IPS DF 6.9 (cell line): Measurements from ENCODE around the gene MYH11.

Experiments
- DNase-seq: peaks from one replicate; pipeline ENCODE4 v3.0.0-alpha.2; 2013; ENCODE audit warnings: low read depth, low spot score
- H3K27ac ChIP-seq: one replicate; pipeline ENCODE4 v1.5.1; 2013; ENCODE audit warnings: low read length, control low read depth
- H3K27me3 ChIP-seq: 2 replicates; pipeline ENCODE4 v1.6.1; 2013; ENCODE audit warnings: mild to moderate bottlenecking, low read length; ENCODE audit not compliant: control insufficient read depth, insufficient read depth
- H3K36me3 ChIP-seq: 2 replicates; pipeline ENCODE4 v1.6.1; 2013; ENCODE audit warnings: low read length; ENCODE audit not compliant: control insufficient read depth, insufficient read depth
- H3K4me1 ChIP-seq: 2 replicates; pipeline ENCODE4 v1.6.1; 2013; ENCODE audit warnings: low read length; ENCODE audit not compliant: control insufficient read depth, insufficient read depth
- H3K4me3 ChIP-seq: 2 replicates; pipeline ENCODE4 v1.5.1; 2013; ENCODE audit warnings: mild to moderate bottlenecking, low read length
- H3K9me3 ChIP-seq: 2 replicates; pipeline ENCODE4 v1.6.1; 2013; ENCODE audit warnings: low read length, inconsistent platforms; ENCODE audit not compliant: control insufficient read depth, insufficient read depth
- WGBS: extraction: QIAGEN DNeasy Blood & Tissue Kit; methylation state at CpG from one replicate; pipeline ENCODE4 v1.1.7; 2013; ENCODE audit warnings: mixed read lengths, missing lambda C conversion rate; ENCODE audit not compliant: insufficient read length, insufficient coverage; 5-methylcytosine and 5-hydroxymethylcytosine counted together

The MYH11 gene

DNA sequence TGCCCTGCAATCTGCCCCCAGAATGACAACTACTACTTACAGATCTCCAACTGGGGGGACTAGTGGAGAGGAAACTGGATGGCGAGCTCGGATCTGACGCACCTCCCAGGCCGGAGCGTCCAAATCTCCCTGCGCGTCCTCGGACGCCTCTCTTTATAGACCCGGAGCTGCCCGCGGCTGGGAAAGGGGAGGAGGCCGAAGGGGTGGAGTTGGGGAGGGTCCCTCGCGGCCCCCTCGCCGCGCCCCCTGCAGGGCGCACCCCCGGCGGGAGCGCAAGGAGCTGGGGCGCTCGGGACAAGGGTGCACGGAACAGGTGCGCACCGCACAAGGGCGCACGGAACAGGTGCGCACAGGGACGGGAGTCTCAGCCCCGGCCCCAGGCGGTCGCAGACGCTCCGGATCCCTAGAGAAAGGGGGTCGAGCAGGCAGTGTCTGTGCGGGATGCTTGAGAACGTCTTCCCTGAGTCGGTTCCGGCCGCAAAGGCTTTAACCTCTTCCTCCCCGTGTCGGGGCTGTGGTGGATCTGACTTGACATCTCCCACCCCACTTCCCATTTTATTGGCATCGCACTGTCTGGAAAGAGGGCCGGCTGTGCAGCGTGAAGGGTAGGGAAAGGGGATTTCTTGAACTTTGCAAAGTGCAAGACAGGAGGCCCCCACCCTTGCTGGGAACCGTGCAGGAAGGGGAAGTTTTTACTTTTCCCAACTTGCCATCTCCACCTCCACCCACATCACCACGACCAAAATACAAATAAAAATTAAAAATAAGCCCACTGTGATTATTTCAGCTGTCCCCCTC, at the start of gene MYH11:
TSS of gene MYH11 (minus strand) at position 128 of the 798 bp plus-strand sequence. CDS start 18,776 bp downstream, outside the sequence.
- no peak for DNase-seq
- H3K4me1 ChIP-seq = no peaks in the 10 kb centered on the region
- H3K27ac ChIP-seq = no peak within 1 kb of the TSS

DNA sequence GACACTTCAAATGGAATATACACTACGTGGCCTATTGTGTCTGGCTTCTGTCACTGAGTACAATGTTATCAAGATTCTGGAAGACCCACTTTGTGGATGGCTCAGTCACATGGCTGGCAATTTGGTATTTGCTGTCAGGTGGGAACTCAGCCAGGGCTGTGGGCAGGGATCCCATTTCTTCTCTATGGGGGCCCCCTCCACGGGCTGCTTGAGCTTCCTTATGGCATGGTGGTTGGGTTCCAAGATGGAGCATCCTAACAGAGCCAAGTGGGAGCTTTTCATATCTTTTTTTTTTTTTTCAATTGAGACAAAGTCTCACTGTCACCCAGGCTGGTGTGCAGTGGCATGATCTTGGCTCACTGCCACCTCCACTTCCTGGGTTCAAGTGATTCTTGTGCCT, 49.6 kb upstream of the MYH11 start:
- Histone ChIP-seq H3K4me1 (no peaks in the 10 kb centered on the region), H3K36me3 (no peaks in the 10 kb centered on the region), H3K9me3 (no peaks in the 10 kb centered on the region), H3K27ac (no peak overlapping the region), H3K4me3 (no peak overlapping the region), H3K27me3 (peaks cover 1% of the 10 kb centered on the region; the same call in 1 of the 2 replicates)
- DNase-seq = no peak
- no CpG with 5 or more reads among the region's 2 CpGs for WGBS

More for the DNA sequence above, at the start of gene MYH11:
- no CpG with 5 or more reads among the region's 49 CpGs for WGBS
- no peaks in the 10 kb centered on the region for H3K36me3 ChIP-seq
- H3K9me3 ChIP-seq = no peaks in the 10 kb centered on the region
- H3K4me3 ChIP-seq = peak within 1 kb of the TSS; percentile 54; the same call in 1 of the 2 replicates
- peaks cover 22% of the 10 kb centered on the region; the same call in 1 of the 2 replicates for H3K27me3 ChIP-seq

DNA sequence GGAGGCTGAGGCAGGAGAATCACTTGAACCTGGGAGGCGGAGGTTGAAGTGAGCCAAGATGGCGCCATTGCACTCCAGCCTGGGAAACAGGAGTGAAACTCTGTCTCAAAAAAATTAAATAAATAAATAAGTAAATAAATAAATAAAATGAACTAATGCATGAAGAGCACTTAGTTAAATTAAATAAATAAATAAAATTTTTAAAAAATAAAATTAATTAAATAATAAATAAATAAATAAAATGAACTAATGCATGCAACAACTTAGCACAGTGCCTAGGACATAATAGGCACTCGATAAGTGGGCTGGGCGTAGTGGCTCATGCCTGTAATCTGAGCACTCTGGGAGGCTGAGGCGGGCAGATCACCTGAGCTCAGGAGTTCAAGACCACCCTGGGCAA, 47.1 kb upstream of the MYH11 start:
- WGBS = no CpG with 5 or more reads among the region's 5 CpGs
- H3K4me3 ChIP-seq = no peak overlapping the region
- no peaks in the 10 kb centered on the region for H3K36me3 ChIP-seq
- no peaks in the 10 kb centered on the region for H3K4me1 ChIP-seq
- no peak overlapping the region for H3K27ac ChIP-seq
- no peaks in the 10 kb centered on the region for H3K9me3 ChIP-seq
- DNase-seq = no peak
- H3K27me3 ChIP-seq = no peaks in the 10 kb centered on the region

DNA sequence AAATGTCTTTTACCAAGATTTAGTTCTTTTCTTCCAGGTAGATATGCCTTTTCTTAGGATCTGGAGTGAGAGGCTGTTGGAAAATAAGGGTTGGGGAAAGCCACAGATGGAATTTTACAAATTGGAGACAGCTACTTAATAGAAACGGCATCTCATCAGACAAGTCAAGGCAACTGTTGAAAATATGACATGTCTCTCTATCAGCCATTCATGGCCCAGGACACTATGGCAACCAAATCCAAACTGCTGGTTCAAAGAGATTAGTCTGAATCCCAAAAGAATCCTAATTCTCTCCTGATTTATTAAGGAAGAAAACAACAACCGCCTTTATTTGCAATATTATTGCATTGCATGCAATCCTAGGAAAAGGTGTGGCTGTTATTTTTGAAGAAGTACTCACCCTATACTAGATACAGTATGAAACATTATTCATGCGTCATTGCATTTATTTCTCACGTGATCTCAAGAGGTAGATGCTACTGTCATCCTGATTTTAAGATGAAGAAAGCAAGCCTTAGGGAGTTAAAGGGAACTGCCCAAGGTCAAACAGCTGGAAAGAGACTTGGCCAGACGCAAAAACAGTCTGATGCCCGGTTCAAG, 44.2 kb upstream of the MYH11 start:
- Histone ChIP-seq H3K4me1 (no peaks in the 10 kb centered on the region), H3K27me3 (no peaks in the 10 kb centered on the region), H3K9me3 (no peaks in the 10 kb centered on the region), H3K4me3 (no peak overlapping the region), H3K27ac (no peak overlapping the region), H3K36me3 (no peaks in the 10 kb centered on the region)
- no peak for DNase-seq
- no CpG with 5 or more reads among the region's 6 CpGs for WGBS

DNA sequence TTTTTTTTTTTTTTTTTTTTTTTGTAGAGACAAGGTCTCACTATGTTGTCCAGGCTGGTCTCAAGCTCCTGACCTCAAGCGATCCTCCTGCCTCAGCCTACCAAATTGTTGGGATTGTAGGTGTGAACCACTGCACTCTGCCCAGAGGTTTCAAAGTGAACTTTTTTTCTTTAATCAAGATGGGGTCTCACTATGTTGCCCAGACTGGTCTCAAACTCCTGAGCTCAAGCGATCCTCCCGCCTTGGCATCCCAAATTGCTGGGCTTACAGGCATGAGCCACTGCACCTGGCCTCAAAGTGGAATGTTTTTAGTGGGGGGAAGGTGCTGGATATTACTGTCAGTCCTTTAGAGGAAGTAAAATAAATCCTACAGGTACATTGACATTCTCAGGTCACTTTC, 43.5 kb upstream of the MYH11 start:
- Histone ChIP-seq H3K27me3 (no peaks in the 10 kb centered on the region), H3K4me3 (no peak overlapping the region), H3K4me1 (no peaks in the 10 kb centered on the region), H3K9me3 (no peaks in the 10 kb centered on the region), H3K27ac (no peak overlapping the region), H3K36me3 (no peaks in the 10 kb centered on the region)
- no CpG with 5 or more reads among the region's 3 CpGs for whole genome bisulfite sequencing
- DNase-seq = no peak

DNA sequence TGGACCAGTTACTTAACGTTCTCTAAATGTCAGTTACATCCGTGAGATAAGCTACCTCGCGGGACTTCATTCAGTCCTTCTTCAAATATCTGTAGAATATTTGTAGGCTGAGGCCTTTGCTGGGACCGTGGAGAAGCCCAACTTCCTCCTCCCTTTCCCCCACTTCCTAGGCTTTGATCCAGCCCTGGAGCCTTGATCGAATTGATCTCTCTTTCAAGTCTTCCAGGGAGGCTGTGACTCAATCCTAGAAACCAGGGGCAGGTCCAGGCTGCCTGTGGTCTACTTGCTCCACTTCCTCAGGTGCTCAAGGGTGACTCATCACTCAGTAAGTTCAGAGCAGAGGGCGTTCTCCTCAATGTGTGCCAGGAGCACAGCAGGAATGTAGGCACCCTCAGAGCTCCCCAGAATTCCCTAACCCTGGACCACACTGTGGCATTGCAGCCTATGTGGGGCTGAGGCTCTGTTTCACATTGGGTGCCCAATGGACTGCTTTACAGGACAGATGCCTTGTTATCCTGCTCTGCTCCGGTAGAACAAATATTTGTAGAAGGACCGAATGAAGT, 42.8 kb upstream of the MYH11 start:
- DNase-seq = no peak
- H3K27ac ChIP-seq = no peak overlapping the region
- no CpG with 5 or more reads among the region's 9 CpGs for WGBS
- no peaks in the 10 kb centered on the region for H3K27me3 ChIP-seq
- no peaks in the 10 kb centered on the region for H3K36me3 ChIP-seq
- H3K9me3 ChIP-seq = no peaks in the 10 kb centered on the region
- H3K4me3 ChIP-seq = no peak overlapping the region
- H3K4me1 ChIP-seq = no peaks in the 10 kb centered on the region

DNA sequence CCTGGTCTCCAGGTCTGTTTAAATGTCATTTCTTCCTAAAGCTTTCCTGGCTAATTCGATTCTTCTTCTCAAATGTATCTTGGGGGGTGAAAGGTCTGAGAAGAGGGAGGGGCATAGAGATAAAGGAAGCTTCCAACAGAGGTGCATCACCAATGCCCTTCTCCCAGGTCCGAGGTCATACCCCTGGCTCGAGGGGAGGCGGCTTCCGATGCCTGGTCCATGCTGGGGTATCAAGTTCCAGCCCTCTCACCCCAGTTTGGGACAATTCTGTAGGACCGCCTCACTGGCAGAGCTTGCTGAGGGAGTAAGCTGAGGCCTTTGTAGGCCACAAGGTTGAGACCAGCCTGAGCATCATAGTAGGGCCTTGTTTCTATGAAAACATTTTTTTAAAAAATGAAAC, 41.8 kb upstream of the MYH11 start:
- Histone ChIP-seq H3K36me3 (no peaks in the 10 kb centered on the region), H3K9me3 (no peaks in the 10 kb centered on the region), H3K27ac (no peak overlapping the region), H3K4me1 (no peaks in the 10 kb centered on the region), H3K27me3 (no peaks in the 10 kb centered on the region), H3K4me3 (no peak overlapping the region)
- no CpG with 5 or more reads among the region's 6 CpGs for WGBS
- no peak for DNase-seq

DNA sequence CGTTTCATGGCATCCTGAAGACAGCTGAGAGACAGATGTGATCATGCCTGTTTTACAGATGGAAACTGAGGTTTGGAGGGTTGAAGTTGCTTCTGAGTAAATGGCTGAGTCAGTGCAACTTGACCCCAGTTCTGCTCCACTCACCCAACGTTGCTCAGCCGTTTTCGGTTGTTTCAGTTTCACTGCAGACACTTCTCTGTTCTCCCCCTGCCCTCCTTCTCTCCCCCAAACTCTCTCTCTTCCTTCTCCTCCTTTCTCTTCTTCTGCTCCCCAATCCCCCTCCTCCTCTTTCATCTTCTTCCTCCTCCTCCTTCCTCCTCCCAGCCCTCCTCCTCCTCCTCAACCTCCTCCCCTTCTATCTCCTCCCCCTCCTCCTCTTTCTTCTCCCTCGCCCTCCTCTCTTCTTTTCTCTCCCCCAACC, 41.0 kb upstream of the MYH11 start:
- Histone ChIP-seq H3K4me1 (no peaks in the 10 kb centered on the region), H3K27me3 (no peaks in the 10 kb centered on the region), H3K4me3 (no peak overlapping the region), H3K36me3 (no peaks in the 10 kb centered on the region), H3K9me3 (no peaks in the 10 kb centered on the region), H3K27ac (no peak overlapping the region)
- 100% methylated on average over 1 of the region's 5 CpGs for WGBS
- DNase-seq = no peak

DNA sequence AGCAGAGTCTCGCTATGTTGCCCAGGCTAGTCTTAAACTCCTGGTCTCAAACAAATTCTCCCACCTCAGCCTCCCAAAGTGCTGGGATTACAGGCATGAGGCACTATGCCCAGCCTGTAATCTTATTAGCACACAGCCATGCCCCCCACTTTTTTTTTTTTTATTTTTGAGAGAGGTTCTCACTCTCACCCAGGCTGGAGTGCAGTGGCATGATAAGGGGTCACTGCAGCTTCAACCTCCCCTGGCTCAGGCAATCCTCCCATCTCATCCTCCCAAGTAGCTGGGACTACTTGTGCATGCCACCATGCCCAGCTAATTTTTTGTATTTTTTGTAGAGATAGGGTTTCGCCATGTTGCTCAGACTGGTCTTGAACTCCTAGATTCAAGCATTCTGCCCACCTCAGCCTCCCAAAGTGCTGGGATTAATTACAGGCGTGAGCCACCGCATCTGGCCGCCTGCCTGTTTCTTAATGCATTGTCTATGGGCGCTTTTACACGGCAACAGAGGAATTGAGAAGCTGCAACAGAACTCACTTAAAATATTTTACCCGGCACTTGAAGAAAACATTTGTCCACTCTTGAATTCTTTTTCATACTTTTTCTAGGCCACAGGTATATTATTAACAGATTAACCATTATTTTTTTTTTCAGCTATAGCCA, 40.4 kb upstream of the MYH11 start:
- Histone ChIP-seq H3K27me3 (no peaks in the 10 kb centered on the region), H3K4me3 (no peak overlapping the region), H3K36me3 (no peaks in the 10 kb centered on the region), H3K4me1 (no peaks in the 10 kb centered on the region), H3K9me3 (no peaks in the 10 kb centered on the region), H3K27ac (no peak overlapping the region)
- no peak for DNase-seq
- WGBS = no CpG with 5 or more reads among the region's 8 CpGs

DNA sequence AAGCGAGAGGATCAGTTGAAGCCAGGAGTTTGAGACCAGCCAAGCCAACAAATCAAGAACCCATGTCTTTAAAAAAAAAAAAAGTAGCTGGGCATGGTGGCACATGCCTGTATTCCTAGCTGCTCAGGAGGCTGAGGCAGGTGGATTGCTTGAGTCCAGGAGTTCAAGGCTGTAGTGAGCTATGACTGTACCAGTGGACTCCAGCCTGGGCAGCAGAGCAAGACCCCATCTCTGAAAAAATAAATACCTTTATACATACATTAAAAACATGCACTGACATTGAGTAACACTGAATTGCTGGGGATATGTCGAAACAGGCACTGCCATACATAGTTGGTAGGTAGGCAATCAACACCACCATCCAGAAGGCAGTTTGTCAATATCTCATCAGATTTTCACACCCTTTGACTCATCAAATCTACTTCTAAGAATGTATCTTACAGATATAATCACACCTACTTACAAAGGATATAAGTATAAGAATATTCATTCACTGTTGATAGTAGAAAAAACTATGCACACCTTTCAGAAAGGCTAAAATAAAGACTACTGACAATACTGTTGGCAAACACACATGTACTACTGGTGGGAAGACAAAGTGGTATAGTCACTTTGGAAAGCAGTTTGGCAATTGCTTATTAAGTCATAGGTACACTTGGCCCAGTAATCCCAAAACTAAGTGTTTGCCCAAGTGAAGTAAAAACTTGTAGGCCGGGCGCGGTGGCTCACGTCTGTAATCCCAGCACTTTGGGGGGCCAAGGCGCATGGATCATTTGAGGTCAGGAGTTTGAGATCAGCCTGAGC, 37.9 kb upstream of the MYH11 start:
- Histone ChIP-seq H3K4me3 (no peak overlapping the region), H3K27me3 (no peaks in the 10 kb centered on the region), H3K27ac (no peak overlapping the region), H3K4me1 (no peaks in the 10 kb centered on the region), H3K36me3 (no peaks in the 10 kb centered on the region), H3K9me3 (no peaks in the 10 kb centered on the region)
- no CpG with 5 or more reads among the region's 7 CpGs for WGBS
- DNase-seq = no peak
